ENCODE data around the gene COX7A2.

The COX7A2 gene

GRCh38 chr6:75196081-75196687, 47.4 kb downstream of the COX7A2 start:
- no peak for DNase-seq

GRCh38 chr6:75188221-75188925, 55.2 kb downstream of the COX7A2 start:
- no peak for DNase-seq

Measured in NCI-H187 treated with DMSO at 0.1 percent for 48 hours (cell line).